H9 (cell line): ENCODE data around the gene FEM1B. TPM values are rescaled to one million over a fixed set of nuclear protein-coding genes. Genes with fewer than 3 reads are reported as not detected.

Source experiments
- DNase-seq: peaks from one replicate; pipeline ENCODE4 v3.0.0-alpha.2; 2017
- H2AFZ ChIP-seq: one replicate; pipeline ENCODE4 v1.6.1; 2013; ENCODE audit warnings: mild to moderate bottlenecking, low read length, control low read depth, moderate library complexity
- H2AK5ac ChIP-seq: 2 replicates; pipeline ENCODE4 v1.6.1; 2013; ENCODE audit warnings: low read length, control low read depth, mixed read lengths; ENCODE audit not compliant: insufficient read length
- H2BK120ac ChIP-seq: one replicate; pipeline ENCODE4 v1.6.1; 2013; ENCODE audit warnings: low read depth, mild to moderate bottlenecking, low read length, control low read depth, inconsistent platforms; ENCODE audit not compliant: poor library complexity, severe bottlenecking
- H2BK12ac ChIP-seq: 2 replicates; pipeline ENCODE4 v1.6.1; 2013; ENCODE audit warnings: low read length, control low read depth, mixed read lengths, low read depth; ENCODE audit not compliant: insufficient read length
- H2BK15ac ChIP-seq: 2 replicates; pipeline ENCODE4 v1.6.1; 2013; ENCODE audit warnings: low read depth, low read length, control low read depth
- H2BK20ac ChIP-seq: one replicate; pipeline ENCODE4 v1.6.1; 2013; ENCODE audit warnings: low read depth, mild to moderate bottlenecking, low read length, control low read depth, inconsistent platforms; ENCODE audit not compliant: poor library complexity, severe bottlenecking
- H2BK5ac ChIP-seq: 2 replicates; pipeline ENCODE4 v1.6.1; 2013; ENCODE audit warnings: low read length, control low read depth, mixed read lengths; ENCODE audit not compliant: insufficient read length
- H3K14ac ChIP-seq: 2 replicates; pipeline ENCODE4 v1.6.1; 2013; ENCODE audit warnings: low read length, control low read depth; ENCODE audit not compliant: insufficient read depth
- H3K18ac ChIP-seq: 2 replicates; pipeline ENCODE4 v1.6.1; 2013; ENCODE audit warnings: low read depth, mild to moderate bottlenecking, mixed read lengths, low read length, control low read depth; ENCODE audit not compliant: insufficient read length
- H3K23ac ChIP-seq: 2 replicates; pipeline ENCODE4 v1.6.1; 2013; ENCODE audit warnings: low read length, control low read depth, mixed read lengths, low read depth; ENCODE audit not compliant: insufficient read length
- H3K23me2 ChIP-seq: 2 replicates; pipeline ENCODE4 v1.6.1; 2013; ENCODE audit warnings: low read depth, mild to moderate bottlenecking, mixed read lengths, low read length, control low read depth; ENCODE audit not compliant: insufficient read length, poor library complexity, severe bottlenecking
- H3K27ac ChIP-seq: 2 replicates; pipeline ENCODE4 v1.5.1; 2013; ENCODE audit warnings: low read length, control low read depth, mixed read lengths, low read depth; ENCODE audit not compliant: insufficient read length
- H3K27me3 ChIP-seq: 2 replicates; pipeline ENCODE4 v1.6.1; 2013; ENCODE audit warnings: low read length, control low read depth, inconsistent platforms; ENCODE audit not compliant: insufficient read depth
- H3K4ac ChIP-seq: 2 replicates; pipeline ENCODE4 v1.6.1; 2013; ENCODE audit warnings: low read depth, mild to moderate bottlenecking, control low read depth, inconsistent platforms, low read length, moderate library complexity
- H3K4me1 ChIP-seq: 2 replicates; pipeline ENCODE4 v1.6.1; 2013; ENCODE audit warnings: low read length, control low read depth, inconsistent platforms; ENCODE audit not compliant: insufficient read depth
- H3K4me2 ChIP-seq: 2 replicates; pipeline ENCODE4 v1.6.1; 2013; ENCODE audit warnings: low read length, control low read depth, mixed read lengths; ENCODE audit not compliant: insufficient read length, insufficient read depth
- H3K56ac ChIP-seq: 2 replicates; pipeline ENCODE4 v1.6.1; 2013; ENCODE audit warnings: low read depth, mild to moderate bottlenecking, mixed read lengths, low read length, control low read depth; ENCODE audit not compliant: insufficient read length
- H3K79me1 ChIP-seq: 2 replicates; pipeline ENCODE4 v1.6.1; 2013; ENCODE audit warnings: low read depth, mild to moderate bottlenecking, moderate library complexity, low read length, control low read depth, inconsistent platforms; ENCODE audit not compliant: insufficient read depth, poor library complexity, severe bottlenecking
- H3K79me2 ChIP-seq: 2 replicates; pipeline ENCODE4 v1.6.1; 2013; ENCODE audit warnings: low read length, control low read depth, inconsistent platforms; ENCODE audit not compliant: insufficient read depth
- H3K9ac ChIP-seq: 2 replicates; pipeline ENCODE4 v1.6.1; 2013; ENCODE audit warnings: low read length, control low read depth, mixed read lengths; ENCODE audit not compliant: insufficient read length; ENCODE audit errors: extremely low read depth
- H3K9me3 ChIP-seq: one replicate; pipeline ENCODE4 v1.6.1; 2013; ENCODE audit warnings: low read depth, low read length, inconsistent platforms; ENCODE audit not compliant: control insufficient read depth
- H3T11ph ChIP-seq: one replicate; pipeline ENCODE4 v1.6.1; 2013; ENCODE audit warnings: mild to moderate bottlenecking, low read length, control low read depth, inconsistent platforms
- H4K20me1 ChIP-seq: one replicate; pipeline ENCODE4 v1.6.1; 2013; ENCODE audit not compliant: control insufficient read depth, insufficient read length, insufficient read depth
- H4K5ac ChIP-seq: 2 replicates; pipeline ENCODE4 v1.6.1; 2013; ENCODE audit warnings: low read depth, mild to moderate bottlenecking, mixed read lengths, low read length, control low read depth; ENCODE audit not compliant: insufficient read length
- H4K8ac ChIP-seq: replicated peaks from 2 replicates; pipeline ENCODE4 v1.6.1; 2013; ENCODE audit warnings: low read length, control low read depth, mixed read lengths, low read depth; ENCODE audit not compliant: insufficient read length
- H4K91ac ChIP-seq: 2 replicates; pipeline ENCODE4 v1.6.1; 2013; ENCODE audit warnings: low read depth, mild to moderate bottlenecking, moderate library complexity, mixed read lengths, low read length, control low read depth; ENCODE audit not compliant: insufficient read length
- H3K27ac Mint-ChIP-seq, 3 experiments: 2 replicates in 2 of 3; 3 replicates in 1 of 3; pipeline ENCODE4 v1.8.0; 2020 to 2021; ENCODE audit warnings: mixed read lengths in 3 of 3, mild to moderate bottlenecking in 1 of 3, moderate library complexity in 1 of 3
- H3K27me3 Mint-ChIP-seq: 2 replicates; pipeline ENCODE4 v1.8.0; 2021; ENCODE audit warnings: low read depth, mild to moderate bottlenecking, moderate library complexity, mixed read lengths
- H3K36me3 Mint-ChIP-seq, 3 experiments: 2 replicates in 2 of 3; 3 replicates in 1 of 3; pipeline ENCODE4 v1.8.0; 2020 to 2021; ENCODE audit warnings: low read depth in 3 of 3, mixed read lengths in 3 of 3; ENCODE audit not compliant: insufficient read depth in 1 of 3
- H3K4me1 Mint-ChIP-seq, 2 experiments: 2 replicates each; pipeline ENCODE4 v1.8.0; 2020; ENCODE audit warnings: mixed read lengths in 2 of 2
- H3K4me3 Mint-ChIP-seq, 2 experiments: 2 replicates in 1 of 2; 3 replicates in 1 of 2; pipeline ENCODE4 v1.8.0; 2020 to 2021; ENCODE audit warnings: mild to moderate bottlenecking in 2 of 2, mixed read lengths in 2 of 2, moderate library complexity in 1 of 2
- H3K9me3 Mint-ChIP-seq, 2 experiments: 2 replicates in 1 of 2; 3 replicates in 1 of 2; pipeline ENCODE4 v1.8.0; 2020; ENCODE audit warnings: mild to moderate bottlenecking in 2 of 2, mixed read lengths in 2 of 2, moderate library complexity in 1 of 2
- CTCF ChIP-seq: fragments of 200-600 bp; sonication (generic); conservative IDR thresholded peaks from 3 replicates; pipeline ENCODE4 v1.8.0; 2021; ENCODE audit warnings: antibody characterized with exemption, mild to moderate bottlenecking
- WGBS: extraction: QIAGEN DNeasy Blood & Tissue Kit; methylation state at CpG from one replicate; pipeline ENCODE4 v1.1.7; 2013; ENCODE audit warnings: missing lambda C conversion rate, low lambda C conversion rate, mixed read lengths; ENCODE audit not compliant: insufficient read length; ENCODE audit errors: extremely low coverage; 5-methylcytosine and 5-hydroxymethylcytosine counted together
- total RNA-seq: library from RNA; stranded (reverse); gene quantifications from 2 replicates; pipeline ENCODE4 v1.2.1, GENCODE V29; 2021

The FEM1B gene
- total RNA-seq, 1 experiment from 2014 or later, result 77.9 TPM

DNA sequence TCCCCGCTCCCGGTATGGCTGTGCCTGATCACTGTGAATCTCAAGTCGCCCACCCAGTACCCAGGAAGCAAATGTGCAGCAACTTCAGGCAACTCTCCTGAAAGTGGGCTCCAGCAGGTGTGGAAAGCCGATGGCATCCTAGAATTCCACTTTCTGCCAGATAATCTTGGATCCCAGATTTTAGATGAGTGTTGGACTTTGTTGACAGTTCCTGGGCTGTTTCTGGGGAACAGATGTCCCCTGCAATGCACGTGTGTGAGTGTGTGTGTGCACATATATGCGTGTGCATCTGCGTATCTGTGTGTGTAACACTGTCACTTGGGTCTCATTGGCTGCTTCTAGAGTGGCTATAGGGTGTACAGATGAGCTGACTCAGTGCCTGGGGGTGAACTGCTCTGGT, 59.0 kb downstream of the FEM1B start:
- Histone ChIP-seq H3K9me3 (no peaks in the 10 kb centered on the region), H3T11ph (no peak overlapping the region), H3K56ac (no peak overlapping the region), H2BK15ac (no peak overlapping the region), H3K23me2 (no peaks in the 10 kb centered on the region), H3K4ac (no peak overlapping the region), H2BK20ac (no peak overlapping the region), H4K20me1 (no peaks in the 10 kb centered on the region), H2BK12ac (no peak overlapping the region), H3K27ac (no peak overlapping the region), H3K79me1 (no peaks in the 10 kb centered on the region), H3K18ac (no peak overlapping the region), H3K14ac (no peak overlapping the region), H4K5ac (no peak overlapping the region), H2BK5ac (no peak overlapping the region), H3K79me2 (no peaks in the 10 kb centered on the region), H2AK5ac (no peak overlapping the region), H4K91ac (no peak overlapping the region), H3K4me2 (no peak overlapping the region), H2BK120ac (no peak overlapping the region), H2AFZ (no peak overlapping the region), H3K27me3 (no peaks in the 10 kb centered on the region), H3K23ac (no peak overlapping the region), H4K8ac (no peak overlapping the region), H3K4me1 (no peaks in the 10 kb centered on the region), H3K9ac (no peak overlapping the region)
- no peaks in the 10 kb centered on the region; a peak in 1 of 5 replicates for H3K9me3 Mint-ChIP-seq
- no CpG with 5 or more reads among the region's 7 CpGs for WGBS
- peaks cover 15 to 33% of the 10 kb centered on the region in 2 experiments for H3K4me1 Mint-ChIP-seq
- no peak overlapping the region for H3K4me3 Mint-ChIP-seq
- no peak for TF ChIP-seq CTCF
- no peak overlapping the region for H3K27ac Mint-ChIP-seq
- H3K27me3 Mint-ChIP-seq, result peaks cover 14% of the 10 kb centered on the region
- no peak for DNase-seq
- H3K36me3 Mint-ChIP-seq, result no peaks in the 10 kb centered on the region
